HG02870 (cell line): ENCODE results near the gene SMCO2.

ENCODE experiments used
- ATAC-seq: cut with Tn5 transposase; IDR thresholded peaks from one replicate; pipeline ENCODE4 v1.9.1; 2021; ENCODE audit warnings: mild to moderate bottlenecking, moderate library complexity; ENCODE audit not compliant: unreplicated experiment

Gene SMCO2

DNA sequence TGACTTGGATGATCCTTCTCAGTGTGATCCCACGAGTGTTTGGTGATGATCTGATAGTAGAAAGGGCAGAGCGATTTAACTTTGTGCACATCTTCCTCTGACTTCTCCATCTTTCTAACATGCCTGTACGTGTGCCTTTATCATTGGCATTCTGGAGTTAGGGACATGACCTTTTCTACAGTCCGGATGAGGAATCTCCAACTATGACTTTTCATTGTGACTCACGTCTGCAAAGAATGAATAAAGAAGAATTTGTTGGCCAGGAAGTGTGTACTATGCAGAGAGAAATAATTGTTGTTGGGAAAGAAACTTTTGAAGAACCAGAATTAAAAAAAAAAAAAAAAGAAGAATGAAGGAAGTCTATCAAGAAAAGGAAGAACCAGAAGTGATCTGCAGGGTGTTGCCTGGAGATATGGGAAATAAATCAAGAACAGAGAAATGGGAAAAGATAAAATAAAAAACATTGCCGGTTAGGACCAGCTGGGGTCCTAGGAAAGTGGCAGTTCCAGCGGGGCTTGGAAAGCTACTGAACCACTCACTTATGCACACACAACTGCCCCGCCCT is 102.8 kb downstream of the SMCO2 start:
- ATAC-seq, result no peak

DNA sequence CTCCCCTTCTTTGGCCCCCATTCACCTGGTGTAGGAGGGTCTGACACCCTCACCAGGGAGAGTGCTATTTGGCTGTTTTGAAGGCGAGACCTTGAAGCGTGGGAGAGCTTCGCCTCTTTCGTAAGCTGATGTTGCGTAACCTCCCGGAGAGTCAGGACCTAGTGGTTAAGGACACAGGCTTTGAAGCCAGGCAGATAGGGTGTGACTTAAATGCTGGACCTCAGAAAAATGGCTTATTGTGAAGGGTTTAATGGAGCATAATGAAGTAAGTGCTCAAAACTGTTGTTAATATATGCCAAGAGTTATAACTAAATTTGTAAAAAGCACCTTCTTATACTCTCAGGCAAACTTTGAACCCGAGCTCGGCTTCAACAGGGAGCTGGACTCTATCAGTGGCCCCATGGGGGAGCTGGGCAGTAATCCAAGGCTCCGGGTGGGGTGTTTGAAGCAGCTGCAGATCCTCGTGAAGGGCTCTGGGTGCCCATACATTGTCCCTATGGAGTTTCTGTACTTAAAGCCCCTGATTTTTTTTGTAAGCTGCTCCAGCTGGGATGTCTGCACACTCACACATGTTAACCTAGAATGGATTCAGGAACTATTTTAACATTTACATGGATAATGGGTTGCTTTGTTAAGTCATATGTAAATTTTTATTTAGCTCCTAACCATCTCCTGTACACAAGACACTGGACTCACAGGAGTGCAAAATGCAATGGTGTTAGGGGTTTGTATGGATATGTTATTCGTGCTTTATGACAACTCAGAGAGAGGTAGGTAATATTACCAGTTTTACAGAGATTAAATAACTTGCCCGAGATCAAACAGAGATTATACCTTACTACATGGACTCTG is 103.5 kb downstream of the SMCO2 start:
- no peak for ATAC-seq

DNA sequence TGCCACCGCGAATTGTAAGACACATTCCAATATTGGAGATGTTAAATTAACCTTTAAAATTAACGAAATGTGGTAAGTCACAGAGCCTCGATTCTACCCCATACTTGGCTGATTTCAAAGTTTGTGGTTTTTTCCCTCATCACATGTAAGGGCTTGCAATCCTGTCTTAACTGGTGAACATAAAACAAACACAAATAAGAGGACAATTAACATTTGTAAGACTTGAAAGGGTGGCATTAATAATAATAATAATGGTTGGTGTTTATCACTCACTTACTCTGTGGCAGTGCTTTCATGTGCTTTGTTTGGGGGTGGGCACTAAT is 104.1 kb downstream of the SMCO2 start:
- no peak for ATAC-seq

- no peak for ATAC-seq
Measured at GRCh38 chr12:27551172-27551840, 104.8 kb downstream of the SMCO2 start.
